HG03108 (cell line): Measurements from ENCODE around the gene PM20D1.
A peak's percentile ranks its signal among the peaks of the same experiment; 100 is the strongest.

ENCODE experiments used
- ATAC-seq: cut with Tn5 transposase; IDR thresholded peaks from one replicate; pipeline ENCODE4 v1.9.1; 2021; ENCODE audit warnings: moderate library complexity; ENCODE audit not compliant: unreplicated experiment

The PM20D1 gene

GRCh38 chr1:205809942-205810345, 40.0 kb downstream of the PM20D1 start:
- ATAC-seq: no peak

DNA sequence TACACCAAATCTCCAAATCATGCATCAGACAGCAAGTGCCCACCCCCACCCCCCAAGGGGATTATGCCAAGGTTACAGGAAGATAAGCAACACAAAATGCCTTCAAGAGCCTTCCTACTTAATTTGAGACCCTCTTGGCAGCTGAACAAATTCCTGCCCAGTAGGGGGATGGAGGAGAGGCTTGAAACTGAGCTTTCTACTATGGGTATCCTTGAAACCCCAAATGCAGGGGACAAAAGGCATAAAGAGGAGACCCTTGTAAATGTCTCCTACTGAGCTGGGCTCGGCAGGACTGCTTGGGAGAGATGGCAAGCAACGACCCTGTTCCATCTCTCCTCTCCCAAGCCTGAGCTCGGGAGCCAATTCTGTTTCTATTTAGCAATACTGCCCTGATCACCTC, 40.5 kb downstream of the PM20D1 start:
- ATAC-seq: no peak

- ATAC-seq: no peak
Observed at GRCh38 chr1:205805082-205805711, 44.7 kb downstream of the PM20D1 start.

- ATAC-seq: no peak
Observed at GRCh38 chr1:205804605-205805004, 45.3 kb downstream of the PM20D1 start.

DNA sequence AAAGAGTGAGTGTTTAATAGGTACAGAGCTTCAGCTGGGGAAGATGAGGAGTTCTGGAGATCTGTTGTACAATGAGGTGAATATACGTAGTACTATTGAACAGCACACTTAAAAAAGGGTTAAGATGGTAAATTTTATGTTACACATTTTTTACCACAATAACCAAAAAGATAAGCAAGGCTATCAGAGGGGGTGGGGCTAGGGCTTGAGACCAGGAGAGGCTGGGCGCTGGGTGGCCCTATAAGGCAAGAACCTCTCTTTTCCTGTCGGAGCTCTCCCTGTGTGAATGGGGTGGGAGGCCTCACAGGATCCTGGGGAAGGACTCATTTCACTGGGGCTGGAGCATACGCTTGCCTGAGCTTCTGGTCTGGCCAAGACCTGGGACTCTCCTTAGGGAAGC, 45.9 kb downstream of the PM20D1 start:
- no peak for ATAC-seq

DNA sequence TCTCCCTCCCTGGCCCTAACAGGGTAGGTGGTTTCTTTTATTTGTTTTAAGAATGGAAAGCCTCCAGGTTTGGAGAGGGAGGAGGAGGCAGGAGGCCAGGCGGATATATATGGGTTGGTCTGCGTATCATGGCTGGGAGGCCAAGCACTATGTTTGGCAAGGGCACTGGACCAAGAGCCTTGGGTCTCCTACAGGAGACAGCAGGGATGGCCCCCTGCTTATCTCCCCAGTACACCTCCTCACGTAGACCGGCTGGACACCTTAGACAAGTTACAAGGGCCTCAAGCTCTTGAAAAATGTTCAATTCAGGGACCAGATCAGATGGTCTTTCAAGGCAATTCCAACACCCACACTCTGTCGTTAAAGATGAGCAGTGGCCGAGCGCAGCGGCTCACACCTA, 47.9 kb downstream of the PM20D1 start:
- ATAC-seq: no peak

GRCh38 chr1:205800981-205801703, 48.8 kb downstream of the PM20D1 start:
- no peak for ATAC-seq

DNA sequence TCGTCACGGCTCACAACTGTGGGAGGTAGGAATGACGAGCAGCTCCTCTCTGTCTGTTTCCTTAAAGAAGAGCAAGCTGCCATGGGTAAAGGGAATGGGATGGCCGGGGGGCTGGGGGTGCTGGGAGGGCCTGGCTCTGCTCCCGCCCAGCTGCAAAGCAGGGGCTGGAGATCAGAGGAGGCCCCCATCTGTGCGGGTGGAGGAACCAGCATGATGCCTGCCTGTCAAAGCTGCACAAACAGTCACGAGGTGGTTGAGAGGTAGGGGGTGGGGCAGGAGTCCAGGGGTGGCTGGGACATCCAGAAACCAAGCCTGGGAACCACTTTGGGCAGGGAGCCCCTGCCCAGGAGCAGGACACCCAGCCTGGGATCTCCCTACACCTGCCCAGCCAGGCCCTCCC, 49.5 kb downstream of the PM20D1 start:
- no peak for ATAC-seq

- no peak for ATAC-seq
Observed at GRCh38 chr1:205798577-205798976, 51.4 kb downstream of the PM20D1 start.

DNA sequence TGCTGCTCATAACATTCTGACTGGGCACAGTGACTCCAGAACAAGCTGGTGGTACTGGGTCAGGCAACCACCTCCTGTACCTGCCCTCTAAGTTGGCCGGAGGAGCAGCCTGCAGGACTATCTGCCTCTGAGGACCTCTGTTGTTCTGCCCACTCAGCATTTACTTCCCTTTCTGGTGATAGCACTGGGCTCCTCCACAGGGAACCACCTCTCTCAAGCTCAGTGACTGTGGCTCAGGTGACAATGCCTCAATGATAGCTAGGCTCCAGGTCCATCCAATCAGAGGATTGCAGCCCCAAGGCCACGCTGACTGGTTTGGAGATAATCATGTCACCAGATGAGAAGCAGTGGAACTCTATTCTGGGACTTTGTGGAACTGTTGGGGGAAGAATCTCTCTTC, 52.8 kb downstream of the PM20D1 start:
- ATAC-seq: no peak

- no peak for ATAC-seq
Observed at GRCh38 chr1:205794011-205794730, 55.8 kb downstream of the PM20D1 start.

- no peak for ATAC-seq
Observed at GRCh38 chr1:205792961-205793673, 56.8 kb downstream of the PM20D1 start.

DNA sequence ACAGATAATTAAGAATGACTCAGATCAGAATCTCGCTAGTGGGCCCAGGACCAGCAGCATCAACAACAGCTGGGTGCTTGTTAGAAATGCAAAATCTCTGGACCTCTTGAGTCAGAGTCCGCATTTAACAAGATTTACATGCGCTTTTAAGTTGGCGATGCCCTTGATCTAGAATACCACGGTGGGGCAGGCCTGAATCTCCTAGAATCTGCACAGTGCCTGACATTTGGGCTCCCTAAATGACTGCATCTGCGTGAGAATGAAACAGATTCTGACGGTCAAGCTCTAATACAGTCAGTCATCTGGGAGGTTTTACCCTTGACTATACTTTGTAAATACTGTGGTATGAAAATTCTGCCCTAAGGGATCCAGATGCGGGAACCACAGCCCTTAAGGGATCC, 57.5 kb downstream of the PM20D1 start:
- no peak for ATAC-seq

DNA sequence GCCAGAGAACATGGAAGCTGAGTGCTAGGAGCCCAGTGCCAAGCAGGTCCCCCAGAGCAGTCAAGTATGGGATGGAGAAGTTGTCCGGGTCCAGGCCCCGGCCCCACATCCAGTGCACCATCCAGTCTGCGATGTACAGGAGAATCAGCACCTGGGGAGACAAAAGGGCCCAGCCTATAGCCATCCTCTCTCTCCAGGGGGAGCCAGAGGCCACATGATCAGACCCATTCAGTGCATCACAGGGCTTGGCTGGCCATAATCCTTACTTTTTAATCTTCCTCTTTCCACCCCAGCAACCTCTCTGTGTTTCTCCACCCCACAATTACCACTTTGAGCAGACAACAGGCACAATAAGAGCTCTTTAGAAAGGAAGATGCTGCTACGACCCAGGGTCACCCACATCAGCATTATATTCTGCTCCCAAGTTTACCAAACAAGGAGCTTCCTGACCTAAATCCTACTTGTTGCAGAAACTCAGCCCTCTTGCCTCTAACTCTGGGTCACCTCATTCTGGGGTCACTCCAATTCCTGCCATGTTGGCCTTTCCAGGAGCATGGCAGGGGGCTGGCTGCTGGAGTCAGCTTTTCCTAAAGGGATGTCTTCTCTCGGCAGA, 58.3 kb downstream of the PM20D1 start:
- ATAC-seq: peak; percentile 51

DNA sequence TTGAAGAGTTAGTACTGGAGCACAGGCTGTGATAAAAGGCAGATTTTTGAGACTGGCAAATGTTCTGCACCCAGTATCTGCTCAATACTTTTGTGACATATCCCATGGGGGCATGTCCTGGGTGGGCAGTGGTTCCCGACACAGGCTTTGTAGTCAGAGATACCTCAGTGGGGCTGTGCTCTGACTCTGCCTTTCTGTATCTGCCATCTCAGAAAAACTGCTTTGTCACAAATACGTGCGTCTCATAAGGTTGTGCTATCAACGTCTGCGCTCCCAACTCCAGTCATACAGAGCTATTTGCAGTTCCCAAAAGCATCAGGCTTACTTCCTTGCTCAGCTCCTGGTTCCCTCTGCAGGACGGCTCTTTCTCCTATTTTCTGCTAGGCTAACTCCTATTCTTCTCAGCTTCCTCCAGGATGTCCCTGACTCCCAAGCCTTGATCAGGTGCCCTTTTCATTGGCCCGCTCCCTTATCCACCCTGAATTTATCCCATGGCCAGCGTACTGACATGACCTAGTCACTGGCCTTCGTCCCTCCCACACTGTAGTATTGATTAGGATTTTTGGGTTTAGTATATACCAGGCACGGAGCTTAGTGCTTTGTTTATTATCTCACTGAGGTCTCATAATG, 62.5 kb downstream of the PM20D1 start:
- ATAC-seq: no peak

GRCh38 chr1:205786601-205787000, 63.3 kb downstream of the PM20D1 start:
- ATAC-seq: no peak

DNA sequence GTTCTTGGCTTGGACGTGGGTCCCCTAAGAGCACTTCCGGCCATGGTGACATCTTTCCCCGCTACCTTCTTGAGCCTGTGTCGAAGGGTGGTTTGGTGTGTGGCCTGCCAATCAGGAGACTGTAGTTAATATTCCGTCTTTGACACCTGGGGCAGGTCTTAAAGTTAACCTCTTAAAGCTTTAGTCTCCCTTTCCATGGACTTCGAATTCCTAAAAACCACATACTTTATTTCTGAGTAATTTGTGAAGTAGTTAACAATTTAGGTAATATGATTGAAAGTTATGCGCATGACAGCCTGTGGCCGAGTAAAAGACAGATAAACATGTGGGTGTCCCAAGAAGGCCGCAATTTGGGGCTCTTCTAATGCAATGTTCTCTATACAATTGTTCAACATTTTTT, 64.5 kb downstream of the PM20D1 start:
- ATAC-seq: no peak

DNA sequence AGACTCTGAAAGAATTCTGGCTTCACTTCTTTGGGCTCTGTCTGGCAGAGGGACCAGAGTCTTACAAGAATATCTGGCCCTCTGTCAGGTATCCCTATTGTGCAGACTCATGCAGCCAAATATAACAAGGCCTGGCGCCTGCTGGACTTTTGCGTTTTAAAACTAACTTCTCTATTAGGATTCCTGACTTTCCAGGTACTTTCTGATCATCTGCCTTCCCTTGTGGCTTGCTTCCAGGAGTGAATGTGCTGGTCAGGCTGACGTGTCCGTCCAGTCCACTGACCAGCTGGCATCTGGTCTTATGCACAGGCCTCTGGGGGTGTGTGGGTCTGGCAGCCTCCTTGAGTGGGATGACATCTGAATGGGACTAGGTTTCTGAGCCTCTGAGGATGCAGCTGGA, 66.0 kb downstream of the PM20D1 start:
- no peak for ATAC-seq

DNA sequence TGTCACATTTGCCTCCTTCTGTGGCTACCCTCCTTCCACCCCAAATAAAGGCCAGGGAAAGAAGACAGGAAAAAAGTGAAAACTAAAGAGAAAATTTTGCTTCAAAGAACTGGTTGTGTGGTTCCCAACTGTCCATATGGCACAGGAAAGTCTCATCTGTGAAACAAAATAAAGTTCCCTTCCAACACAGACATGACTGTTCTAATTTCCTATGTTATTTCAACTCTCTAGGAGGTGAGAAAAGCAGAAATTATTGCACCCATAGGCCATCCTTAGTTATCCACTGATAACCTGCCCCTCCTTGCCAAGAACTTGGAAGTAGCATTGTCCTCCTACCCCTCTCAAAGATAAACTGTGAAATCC, 66.5 kb downstream of the PM20D1 start:
- no peak for ATAC-seq

- no peak for ATAC-seq
Observed at GRCh38 chr1:205782627-205783432, 67.1 kb downstream of the PM20D1 start.
